GM04504 (cell line): ENCODE results near the gene NFAT5.
"Not testable (repeated sequence)": the region's sequence is repeated elsewhere in the genome, so short reads cannot be mapped to it uniquely, and the experiment has no call there.

Experiments used
- DNase-seq: peaks from one replicate; pipeline ENCODE4 v3.0.0-alpha.2; 2012; ENCODE audit warnings: low read depth

Gene NFAT5, protein sequence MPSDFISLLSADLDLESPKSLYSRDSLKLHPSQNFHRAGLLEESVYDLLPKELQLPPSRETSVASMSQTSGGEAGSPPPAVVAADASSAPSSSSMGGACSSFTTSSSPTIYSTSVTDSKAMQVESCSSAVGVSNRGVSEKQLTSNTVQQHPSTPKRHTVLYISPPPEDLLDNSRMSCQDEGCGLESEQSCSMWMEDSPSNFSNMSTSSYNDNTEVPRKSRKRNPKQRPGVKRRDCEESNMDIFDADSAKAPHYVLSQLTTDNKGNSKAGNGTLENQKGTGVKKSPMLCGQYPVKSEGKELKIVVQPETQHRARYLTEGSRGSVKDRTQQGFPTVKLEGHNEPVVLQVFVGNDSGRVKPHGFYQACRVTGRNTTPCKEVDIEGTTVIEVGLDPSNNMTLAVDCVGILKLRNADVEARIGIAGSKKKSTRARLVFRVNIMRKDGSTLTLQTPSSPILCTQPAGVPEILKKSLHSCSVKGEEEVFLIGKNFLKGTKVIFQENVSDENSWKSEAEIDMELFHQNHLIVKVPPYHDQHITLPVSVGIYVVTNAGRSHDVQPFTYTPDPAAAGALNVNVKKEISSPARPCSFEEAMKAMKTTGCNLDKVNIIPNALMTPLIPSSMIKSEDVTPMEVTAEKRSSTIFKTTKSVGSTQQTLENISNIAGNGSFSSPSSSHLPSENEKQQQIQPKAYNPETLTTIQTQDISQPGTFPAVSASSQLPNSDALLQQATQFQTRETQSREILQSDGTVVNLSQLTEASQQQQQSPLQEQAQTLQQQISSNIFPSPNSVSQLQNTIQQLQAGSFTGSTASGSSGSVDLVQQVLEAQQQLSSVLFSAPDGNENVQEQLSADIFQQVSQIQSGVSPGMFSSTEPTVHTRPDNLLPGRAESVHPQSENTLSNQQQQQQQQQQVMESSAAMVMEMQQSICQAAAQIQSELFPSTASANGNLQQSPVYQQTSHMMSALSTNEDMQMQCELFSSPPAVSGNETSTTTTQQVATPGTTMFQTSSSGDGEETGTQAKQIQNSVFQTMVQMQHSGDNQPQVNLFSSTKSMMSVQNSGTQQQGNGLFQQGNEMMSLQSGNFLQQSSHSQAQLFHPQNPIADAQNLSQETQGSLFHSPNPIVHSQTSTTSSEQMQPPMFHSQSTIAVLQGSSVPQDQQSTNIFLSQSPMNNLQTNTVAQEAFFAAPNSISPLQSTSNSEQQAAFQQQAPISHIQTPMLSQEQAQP (N-terminal part only)

DNA sequence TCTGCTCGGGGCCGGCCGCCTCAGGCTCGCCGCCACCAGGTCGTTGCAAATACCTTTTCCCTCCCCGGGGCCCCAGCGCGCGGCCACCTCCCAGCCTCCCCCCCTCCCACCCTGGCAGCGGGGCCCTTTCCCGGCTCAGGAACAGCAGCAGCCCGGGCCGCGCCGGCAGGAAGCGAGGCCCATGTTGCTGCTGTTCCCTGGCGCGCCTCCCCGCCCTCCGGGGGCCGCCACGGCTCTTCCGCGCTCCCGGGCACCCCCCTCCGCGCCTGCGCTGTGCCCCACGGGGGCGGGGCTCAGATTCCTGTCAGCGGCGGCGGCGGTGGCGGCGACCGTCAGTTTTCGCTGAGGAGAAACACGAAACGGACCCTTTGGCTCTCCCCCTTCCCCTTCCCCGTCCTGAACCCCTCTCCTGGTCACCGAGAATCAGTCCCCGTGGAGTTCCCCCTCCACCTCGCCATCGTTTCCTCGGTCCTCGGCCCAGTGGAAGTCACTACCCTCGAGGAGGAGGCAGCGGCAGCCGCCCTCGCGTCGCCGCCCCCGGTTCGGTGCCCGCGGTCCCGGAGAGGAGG is at the start of gene NFAT5:
NFAT5 (plus strand) TSS at position 296 of the 569 bp plus-strand sequence. CDS start 336 bp downstream, outside the sequence.
- DNase-seq = peak; percentile 65

DNA sequence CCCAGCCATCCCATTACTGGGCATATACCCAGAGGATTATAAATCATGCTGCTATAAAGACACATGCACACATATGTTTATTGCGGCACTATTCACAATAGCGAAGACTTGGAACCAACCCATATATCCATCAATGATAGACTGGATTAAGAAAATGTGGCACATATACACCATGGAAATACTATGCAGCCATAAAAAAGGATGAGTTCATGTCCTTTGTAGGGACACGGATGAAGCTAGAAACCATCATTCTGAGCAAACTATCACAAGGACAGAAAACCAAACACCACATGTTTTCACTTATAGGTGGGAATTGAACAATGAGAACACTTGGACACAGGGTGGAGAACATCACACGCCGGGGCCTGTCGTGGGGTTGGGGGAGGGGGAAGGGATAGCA is 47.9 kb upstream of the NFAT5 start:
- DNase-seq = not testable (repeated sequence)

DNA sequence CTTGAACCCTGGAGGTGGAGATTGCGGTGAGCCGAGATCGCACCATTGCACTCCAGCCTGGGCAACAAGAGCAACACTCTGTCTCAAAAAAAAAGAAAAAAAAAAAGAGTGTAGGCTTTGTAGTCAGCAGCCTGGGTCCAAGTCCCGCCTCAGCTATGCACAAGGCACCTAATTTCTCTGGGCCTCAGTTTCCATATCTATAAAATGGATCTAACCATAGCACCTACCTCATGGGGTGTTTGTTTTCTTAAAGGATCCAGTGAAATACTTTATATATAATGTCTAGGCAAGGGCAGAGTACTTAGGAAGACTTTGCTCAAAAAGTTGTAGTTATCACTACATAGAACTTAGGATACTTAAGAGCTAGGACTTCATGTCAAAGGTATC is 45.4 kb upstream of the NFAT5 start:
- no peak for DNase-seq

DNA sequence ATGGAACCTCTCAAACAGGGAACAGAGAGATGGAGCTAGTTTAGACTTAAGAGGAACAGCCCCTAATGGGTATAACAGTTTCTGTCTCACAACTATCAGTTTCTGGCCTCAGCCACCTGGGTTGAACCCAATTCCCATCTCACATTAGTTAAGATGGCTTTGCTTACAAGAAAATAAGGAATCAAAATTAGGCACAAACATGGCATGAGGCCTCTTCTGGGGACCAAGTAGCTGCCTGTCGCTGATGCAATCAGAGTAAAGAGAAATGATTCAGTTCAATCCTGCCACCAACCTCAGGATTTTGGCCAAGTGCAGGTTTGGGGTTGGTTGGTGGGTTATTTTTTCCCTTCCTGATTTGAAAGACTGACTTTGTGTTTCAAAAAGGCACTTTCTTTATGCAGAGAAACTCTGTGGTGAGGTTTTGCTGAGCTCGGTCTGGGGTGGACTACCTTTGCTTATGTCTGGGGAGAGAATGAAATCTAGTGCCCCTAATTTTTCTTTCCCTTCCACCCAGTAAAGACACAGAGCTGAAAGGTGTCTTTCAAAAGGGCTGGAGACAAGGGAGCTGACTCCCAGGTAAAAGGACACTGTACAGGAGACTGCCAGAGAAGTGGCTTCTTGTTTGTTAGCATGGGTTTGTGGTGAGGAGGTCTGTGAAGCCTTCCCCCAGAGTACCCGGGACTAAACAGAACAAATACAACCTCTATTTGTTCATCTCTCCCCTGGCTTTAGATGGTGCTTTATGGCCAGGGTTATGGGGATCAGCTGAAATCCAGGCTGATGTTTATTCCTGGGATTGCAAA is 44.8 kb upstream of the NFAT5 start:
- no peak for DNase-seq

DNA sequence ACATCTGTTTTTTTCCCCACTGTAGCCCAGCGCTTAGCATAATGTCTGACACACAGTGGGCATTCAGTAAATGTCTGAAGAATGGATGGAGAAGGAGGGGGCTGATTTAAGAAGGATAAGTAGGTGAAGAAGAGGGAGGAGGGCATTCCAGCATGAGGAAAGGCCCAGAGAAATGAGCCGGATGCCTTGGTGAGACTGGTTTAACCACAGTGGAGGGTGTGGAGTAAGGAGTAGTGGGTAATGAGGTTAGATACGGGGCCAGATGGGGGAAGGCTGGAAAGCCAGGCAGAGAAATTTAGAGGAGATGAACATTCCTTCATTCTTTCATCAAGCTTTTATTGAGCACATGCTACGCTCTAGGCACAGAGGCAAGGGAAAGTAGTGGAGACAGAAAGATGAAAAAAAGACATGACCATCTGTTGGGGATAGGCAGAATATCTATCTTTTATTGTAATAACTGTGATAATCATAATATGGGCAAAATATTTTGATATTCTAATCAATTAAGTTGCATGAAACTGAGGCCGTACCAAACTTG is 43.7 kb upstream of the NFAT5 start:
- DNase-seq = no peak

DNA sequence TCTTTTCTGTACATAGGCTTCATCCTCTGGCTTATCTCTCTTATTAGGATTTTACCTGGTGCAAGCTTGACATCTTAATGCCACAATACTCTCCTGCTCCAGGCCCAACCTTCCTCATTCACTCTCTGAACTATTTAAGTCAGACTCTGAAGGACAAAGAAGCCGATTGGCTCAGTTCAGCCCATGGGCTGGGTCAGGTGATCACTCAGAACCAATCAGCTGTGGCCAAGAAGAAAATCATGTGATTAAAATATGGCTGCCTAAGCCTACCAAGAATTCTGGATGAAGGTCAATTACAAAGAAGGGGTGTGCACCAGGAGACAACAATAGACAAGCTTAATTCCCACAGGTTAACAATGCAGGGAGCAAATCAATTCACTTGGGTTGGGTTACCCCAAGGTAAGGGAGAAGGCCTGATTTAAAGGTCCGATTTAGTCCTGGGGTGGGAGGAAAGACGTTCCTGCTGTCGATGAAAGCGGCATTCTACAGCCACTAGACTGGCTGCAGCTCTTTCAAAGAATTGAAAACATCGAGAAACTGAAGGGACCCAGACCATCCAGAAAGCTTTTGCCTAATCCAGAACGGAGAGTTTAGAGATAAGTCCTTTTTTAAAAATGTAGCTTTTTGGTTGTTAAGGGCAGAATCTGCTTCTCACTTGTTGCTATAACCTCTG is 42.9 kb upstream of the NFAT5 start:
- DNase-seq = no peak

DNA sequence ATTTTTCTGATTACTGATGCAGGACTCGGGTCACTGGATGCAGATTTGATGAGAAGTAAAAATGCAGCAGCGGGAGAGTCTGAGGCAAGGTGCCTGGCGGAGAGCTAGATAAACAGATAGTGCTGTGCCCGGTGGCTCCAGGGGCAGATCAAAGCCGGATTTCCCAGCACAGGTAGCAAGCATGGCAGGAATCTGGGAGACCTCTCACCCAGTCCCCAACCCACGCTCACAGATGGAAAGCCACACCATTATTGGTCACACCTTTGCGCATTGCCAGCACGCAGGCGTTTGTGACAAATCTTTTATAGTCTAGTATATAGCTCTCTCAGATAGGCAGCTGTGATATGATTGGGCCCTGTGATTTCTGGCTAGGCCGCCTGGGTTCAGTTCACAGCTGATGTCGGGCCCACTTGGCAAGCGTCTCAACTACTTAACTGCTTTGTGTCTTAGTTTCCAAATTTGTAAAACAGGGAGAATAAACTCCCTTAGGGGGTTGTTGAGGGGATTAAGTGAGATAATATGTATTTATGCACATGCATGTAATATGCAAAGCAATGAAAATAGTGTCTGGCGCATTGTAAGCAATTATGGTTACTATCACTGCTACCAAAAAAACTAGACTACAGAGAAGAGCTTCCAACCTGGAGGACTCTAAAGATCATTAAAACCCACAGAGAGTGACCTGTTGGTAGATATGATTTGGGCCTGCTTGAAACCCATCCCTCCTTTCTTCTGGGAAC is 42.0 kb upstream of the NFAT5 start:
- no peak for DNase-seq

DNA sequence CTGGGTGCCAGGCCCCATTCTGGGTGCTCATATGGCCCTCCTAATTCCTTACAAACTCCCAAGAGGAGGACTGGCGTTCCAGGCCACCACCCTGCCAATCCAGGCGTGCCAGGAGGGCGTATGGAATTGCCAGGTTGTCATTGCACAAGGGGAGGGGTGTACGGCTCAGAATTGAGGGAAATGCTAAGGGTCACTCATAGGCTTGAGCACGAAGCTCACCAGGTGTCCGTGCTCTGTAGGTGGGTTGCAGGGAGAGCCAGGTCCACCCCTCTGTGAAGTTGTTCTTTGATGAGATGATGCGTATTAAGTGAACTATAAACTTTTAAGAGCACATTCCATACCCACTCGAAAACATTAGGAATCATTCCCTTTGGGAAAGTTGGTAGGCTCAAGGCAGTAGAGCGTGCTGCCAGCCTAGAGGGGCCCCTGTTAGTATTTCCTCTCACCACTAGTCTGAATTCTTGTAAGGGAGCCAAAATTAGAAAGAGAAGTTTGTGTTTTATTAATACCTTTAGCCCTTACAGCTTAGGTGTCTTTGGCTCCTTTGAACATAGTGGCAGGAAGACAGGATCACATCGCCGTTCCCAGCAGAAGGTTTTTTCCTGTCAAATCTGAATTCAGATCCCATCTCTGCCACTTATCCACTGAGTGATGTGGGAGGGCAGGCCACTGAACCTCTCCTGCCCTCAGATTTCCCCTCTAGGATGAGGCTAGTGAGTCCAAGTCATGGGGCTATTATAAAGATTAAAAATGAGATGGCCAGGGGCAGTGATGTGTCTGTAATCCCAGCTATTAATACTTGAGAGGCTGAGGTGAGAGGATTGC is 38.7 kb upstream of the NFAT5 start:
- DNase-seq = no peak

DNA sequence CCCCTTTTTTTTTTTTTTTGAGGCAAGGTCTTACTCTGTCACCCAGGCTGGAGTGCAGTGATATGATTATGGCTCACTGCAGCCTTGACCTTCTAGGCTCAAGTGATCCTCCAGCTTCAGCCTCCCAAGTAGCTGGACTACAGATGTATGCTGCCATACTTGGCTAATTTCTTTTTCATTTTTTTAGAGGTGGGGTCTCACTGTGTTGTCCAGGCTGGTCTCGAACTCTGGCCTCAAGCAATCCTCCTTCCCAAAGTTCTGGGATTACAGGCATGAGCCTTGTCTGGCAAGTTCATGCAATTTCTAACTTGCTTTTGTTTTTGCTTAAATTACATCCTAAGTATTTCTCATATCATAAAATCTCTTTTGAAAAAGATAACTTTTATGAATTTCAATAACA is 33.8 kb upstream of the NFAT5 start:
- DNase-seq = no peak

DNA sequence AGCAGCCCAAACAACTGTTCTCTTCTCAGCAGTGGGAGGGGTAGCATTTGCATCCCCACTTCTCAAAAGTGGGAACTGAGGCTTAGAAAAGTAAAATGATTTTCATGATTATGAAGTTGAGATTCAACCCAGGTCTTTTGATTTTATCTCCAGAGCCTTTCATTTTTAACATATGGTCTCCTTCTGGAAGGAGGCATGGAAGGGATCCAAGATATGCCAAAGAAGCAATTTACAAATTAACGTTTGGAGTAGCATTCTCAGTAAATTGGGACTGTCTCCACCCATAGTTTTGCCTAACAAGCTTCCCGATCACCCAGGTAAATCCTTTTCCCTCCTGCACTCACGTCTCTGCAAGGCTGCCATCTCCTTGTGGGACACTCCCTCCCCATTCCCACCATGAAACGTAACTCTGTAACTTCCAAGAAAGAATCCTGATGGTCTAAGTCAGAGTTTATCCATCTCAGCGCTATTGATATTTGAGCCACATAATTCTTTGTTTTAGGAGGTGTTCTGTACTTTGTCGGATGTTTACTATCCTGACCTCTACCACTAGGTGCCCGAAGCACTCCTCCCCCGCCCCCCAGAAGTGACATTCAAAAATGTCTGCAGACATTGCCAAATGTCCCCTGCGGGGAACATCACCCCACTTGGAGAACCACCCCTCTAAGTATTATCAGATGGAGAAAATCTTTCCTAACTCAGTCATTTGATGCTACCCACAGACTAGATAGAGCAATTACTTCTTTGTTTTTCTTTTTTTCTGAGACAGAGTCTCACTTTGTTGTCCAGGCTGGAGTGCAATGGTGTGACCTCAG is 32.9 kb upstream of the NFAT5 start:
- DNase-seq = no peak

DNA sequence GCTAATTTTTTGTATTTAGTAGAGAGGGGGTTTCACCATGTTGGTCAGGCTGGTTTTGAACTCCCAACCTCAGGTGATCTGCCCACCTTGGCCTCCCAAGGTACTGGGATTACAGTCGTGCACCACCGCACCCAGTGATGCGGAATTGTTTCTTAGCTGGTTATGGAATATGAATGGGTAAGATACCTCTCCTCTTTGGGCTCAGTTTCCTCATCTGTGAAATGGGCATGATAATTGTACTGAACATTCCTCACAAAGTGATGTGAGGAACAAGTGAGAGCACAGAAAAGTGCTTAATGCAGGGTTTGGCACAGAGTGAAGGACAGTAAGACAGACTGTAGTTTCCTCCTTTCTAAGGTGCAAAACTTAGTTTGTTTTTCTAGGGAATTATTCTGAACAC is 31.0 kb upstream of the NFAT5 start:
- DNase-seq = no peak

DNA sequence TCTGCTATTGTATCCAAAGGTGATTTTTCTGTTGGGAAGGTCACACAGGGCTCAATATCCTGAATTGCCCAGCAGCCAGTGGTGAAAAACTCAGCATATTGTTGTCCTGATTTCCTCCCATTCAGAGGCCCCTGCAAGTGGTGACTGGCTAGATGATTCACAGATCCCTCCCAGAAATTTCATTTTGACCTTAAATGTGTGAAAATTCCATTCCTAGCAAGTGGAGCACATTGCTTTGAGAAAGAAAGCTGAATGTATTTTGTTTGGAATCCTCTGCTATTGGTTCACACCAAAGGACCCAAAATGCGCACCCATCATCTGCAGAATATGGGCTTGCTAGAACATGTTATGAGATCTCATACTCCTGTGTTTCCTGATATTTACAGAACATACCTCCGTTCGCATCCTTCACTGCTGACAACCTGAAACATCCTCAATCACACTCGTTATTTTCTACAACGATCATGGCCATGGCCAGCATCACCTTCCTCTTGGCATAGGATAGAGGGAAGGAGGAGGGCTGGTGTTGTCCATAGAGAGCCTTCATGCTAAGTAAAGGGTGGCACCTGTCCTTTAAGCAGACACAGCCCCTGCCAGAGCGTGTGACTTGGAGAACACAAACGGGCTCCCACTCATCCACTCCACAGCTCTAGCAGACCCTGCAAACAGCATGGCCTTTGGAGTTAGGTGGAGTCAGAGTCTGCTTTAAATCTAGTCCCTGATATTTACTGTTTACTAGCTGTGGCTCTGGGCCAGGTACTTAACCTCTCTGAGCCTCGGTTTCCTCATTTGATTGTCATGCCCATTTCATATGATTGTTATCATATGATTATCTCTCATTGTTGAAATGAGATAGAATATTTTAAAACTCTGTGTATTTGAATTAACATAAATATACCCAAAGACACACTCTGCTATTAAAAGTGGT is 30.4 kb upstream of the NFAT5 start:
- DNase-seq = no peak

DNA sequence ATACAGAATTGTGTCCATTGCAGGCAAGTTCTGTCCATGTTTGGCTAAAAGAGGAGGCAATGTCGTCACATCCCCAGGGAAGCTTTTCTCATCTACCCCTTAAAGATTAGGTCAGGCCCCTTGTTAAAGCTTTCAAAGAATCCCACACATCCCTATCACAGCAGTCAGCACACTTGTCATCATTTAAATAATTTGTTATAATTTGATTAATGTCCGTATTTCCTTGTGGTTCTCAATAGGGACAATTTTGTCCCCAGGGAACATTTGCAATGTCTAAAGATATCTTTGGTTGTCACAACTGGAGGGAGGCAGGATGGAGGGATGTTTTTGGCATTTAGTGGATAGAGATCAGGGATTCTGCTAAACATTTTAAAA is 28.1 kb upstream of the NFAT5 start:
- no peak for DNase-seq

DNA sequence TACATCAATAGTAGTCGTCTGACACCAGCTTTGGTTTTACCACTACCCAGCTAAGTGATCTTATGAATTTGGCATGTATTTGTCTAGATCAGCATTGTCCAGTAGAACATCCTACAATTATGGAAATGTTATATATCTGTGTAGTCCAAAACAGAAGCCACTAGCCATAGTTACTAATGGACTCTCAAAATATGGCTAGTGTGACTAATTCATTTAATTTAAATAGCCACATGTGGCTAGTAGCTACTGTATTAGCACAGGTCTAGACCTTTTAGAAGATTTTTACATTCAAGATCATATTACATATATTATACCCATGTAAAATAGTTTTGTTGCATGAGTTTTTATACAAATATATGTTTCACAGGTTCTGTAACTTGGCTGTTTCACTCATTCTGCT is 27.0 kb upstream of the NFAT5 start:
- DNase-seq = no peak

DNA sequence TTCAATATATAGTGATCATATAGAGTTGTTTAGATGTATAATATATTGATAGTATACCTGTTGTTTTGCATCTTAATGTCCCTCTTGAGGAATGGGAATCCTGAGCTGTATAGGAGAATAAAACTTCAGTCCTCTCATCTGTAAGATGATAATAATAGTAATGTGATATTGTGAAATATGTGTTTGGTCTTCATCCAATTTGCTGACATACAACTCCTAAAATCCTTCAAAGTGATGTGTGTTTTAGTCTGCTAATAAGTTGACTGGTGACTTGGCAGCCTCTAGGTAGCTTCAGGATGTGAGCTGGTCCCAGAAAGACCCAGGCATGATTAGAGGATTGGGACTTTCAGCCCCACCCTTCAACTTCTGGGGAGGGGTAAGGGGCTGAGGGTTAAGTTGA is 22.8 kb upstream of the NFAT5 start:
- no peak for DNase-seq

DNA sequence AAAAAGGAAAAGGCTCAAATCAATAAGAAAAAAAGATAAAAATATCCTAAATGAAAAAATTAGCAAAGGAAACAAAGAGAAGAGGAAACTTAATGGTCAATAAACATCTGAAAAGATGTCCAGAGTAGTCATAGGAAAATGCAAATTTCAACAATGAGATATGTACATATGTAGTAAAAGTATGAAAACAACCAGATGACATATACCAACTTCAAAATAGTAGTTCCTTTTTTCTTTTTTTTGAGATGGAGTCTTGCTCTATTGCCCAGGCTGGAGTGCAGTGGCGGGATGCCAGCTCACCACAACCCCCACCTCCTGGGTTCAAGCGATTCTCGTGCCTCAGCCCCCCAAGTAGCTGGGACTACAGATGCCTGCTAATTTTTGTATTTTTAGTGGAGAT is 21.7 kb upstream of the NFAT5 start:
- no peak for DNase-seq

DNA sequence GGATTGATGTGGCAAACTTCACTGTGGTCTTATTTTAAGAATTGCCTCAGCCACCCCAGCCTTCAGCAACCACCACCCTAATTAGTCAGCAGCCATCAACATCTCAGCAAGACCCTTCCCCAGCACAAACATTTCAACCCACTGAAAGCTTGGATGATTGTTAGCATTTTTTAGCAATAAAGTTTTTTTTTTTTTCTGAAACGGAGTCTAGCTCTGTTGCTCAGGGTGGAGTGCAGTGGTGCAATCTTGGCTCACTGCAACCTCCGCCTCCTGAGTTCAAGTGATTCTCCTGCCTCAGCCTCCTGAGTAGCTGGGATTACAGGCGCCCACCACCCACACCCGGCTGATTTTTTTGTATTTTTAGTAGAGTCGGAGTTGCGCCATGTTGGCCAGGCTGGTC is 19.1 kb upstream of the NFAT5 start:
- DNase-seq = not testable (repeated sequence)
